NCI-H146 (cell line): ENCODE data around the gene ZNF445.
"Not testable (repeated sequence)": the region's sequence is repeated elsewhere in the genome, so short reads cannot be mapped to it uniquely, and the experiment has no call there.

ENCODE experiments used
- DNase-seq: peaks from one replicate; lab custom pipeline; 2025; lab: John Stamatoyannopoulos, UW

The ZNF445 gene

GRCh38 chr3:44477312-44478030 lies at the start of gene ZNF445:
ZNF445 (minus strand) TSS chr3:44477670; CDS start chr3:44455549, 22,121 bp downstream.
- DNase-seq: peak; percentile 67

- DNase-seq: no peak
Measured at GRCh38 chr3:44525060-44525459, 47.6 kb upstream of the ZNF445 start.

- no peak for DNase-seq
Measured at GRCh38 chr3:44522494-44522933, 45.0 kb upstream of the ZNF445 start.

- DNase-seq: no peak
Measured at GRCh38 chr3:44521721-44522120, 44.3 kb upstream of the ZNF445 start.

GRCh38 chr3:44518782-44519156 lies 41.3 kb upstream of the ZNF445 start:
- DNase-seq: no peak

- no peak for DNase-seq
Measured at GRCh38 chr3:44516230-44516629, 38.8 kb upstream of the ZNF445 start.

- no peak for DNase-seq
Measured at GRCh38 chr3:44513513-44513912, 36.0 kb upstream of the ZNF445 start.

GRCh38 chr3:44511238-44511566 lies 33.7 kb upstream of the ZNF445 start:
- no peak for DNase-seq

- DNase-seq: peak; percentile 26
Measured at GRCh38 chr3:44510000-44510368, 32.5 kb upstream of the ZNF445 start.

- DNase-seq: no peak
Measured at GRCh38 chr3:44509393-44509921, 32.0 kb upstream of the ZNF445 start.

GRCh38 chr3:44506961-44507360 lies 29.5 kb upstream of the ZNF445 start:
- no peak for DNase-seq

- DNase-seq: no peak
Measured at GRCh38 chr3:44506556-44506955, 29.1 kb upstream of the ZNF445 start.

GRCh38 chr3:44504566-44504965 lies 27.1 kb upstream of the ZNF445 start:
- DNase-seq: no peak

GRCh38 chr3:44503178-44503577 lies 25.7 kb upstream of the ZNF445 start:
- not testable (repeated sequence) for DNase-seq

GRCh38 chr3:44501971-44502370 lies 24.5 kb upstream of the ZNF445 start:
- no peak for DNase-seq

- DNase-seq: not testable (repeated sequence)
Measured at GRCh38 chr3:44499899-44500168, 22.4 kb upstream of the ZNF445 start.

- no peak for DNase-seq
Measured at GRCh38 chr3:44499149-44499898, 21.9 kb upstream of the ZNF445 start.

- no peak for DNase-seq
Measured at GRCh38 chr3:44495636-44496415, 18.4 kb upstream of the ZNF445 start.

- no peak for DNase-seq
Measured at GRCh38 chr3:44492496-44492895, 15.0 kb upstream of the ZNF445 start.

- DNase-seq: no peak
Measured at GRCh38 chr3:44482721-44483120, 5.3 kb upstream of the ZNF445 start.

- DNase-seq: no peak
Measured at GRCh38 chr3:44478606-44479094, 1.2 kb upstream of the ZNF445 start.

- DNase-seq: peak; percentile 18
Measured at GRCh38 chr3:44478055-44478468, 592 bp upstream of the ZNF445 start.

GRCh38 chr3:44476963-44477311 lies 533 bp downstream of the ZNF445 start:
- DNase-seq: no peak
